Fibroblast of upper back skin (primary cell): ENCODE measurements around the gene ITGAV.

ENCODE experiments used
- DNase-seq: peaks from one replicate; pipeline ENCODE4 v3.0.0-alpha.2; 2013

Gene ITGAV

GRCh38 chr2:186724736-186725135, 134.9 kb downstream of the ITGAV start:
- DNase-seq: peak; percentile 65

- DNase-seq: no peak
These were observed 135.9 kb downstream of the ITGAV start for GRCh38 chr2:186725783-186726182.

GRCh38 chr2:186726938-186727337, 137.1 kb downstream of the ITGAV start:
- DNase-seq: peak; percentile 46

GRCh38 chr2:186728631-186729030, 138.8 kb downstream of the ITGAV start:
- no peak for DNase-seq
